Endothelial cell of umbilical vein (primary cell): ENCODE results near the gene KLK2. TPM values are rescaled to one million over a fixed set of nuclear protein-coding genes. Genes with fewer than 3 reads are reported as not detected.

Experiments
- BruUV-seq: library from RNA; stranded (reverse); fragments of 400-500 nt; replicated peaks from 2 replicates; lab custom pipeline; 2021; lab: Mats Ljungman, UMichigan
- CTCF ChIA-PET: fragments of 300-600, 350-600 bp; sonication (Branson Sonifier 250); formaldehyde crosslinking; loops from one replicate; lab custom pipeline; 2021; ENCODE audit warnings: antibody characterized with exemption, inconsistent platforms; lab: Charles Lee
- POLR2A ChIA-PET: fragments of 300-600, 350-600 bp; sonication (Branson Sonifier 250); formaldehyde crosslinking; loops from one replicate; lab custom pipeline; 2021; ENCODE audit warnings: antibody characterized with exemption, inconsistent platforms; lab: Charles Lee
- DNase-seq: peaks from one replicate; pipeline ENCODE4 v3.0.0-alpha.2; 2011; ENCODE audit warnings: low read depth, low spot score
- FAIRE-seq: peaks from 2 replicates; lab custom pipeline; 2011; peaks lifted over from hg19 to GRCh38; lab: Jason Lieb, UNC
- H2AFZ ChIP-seq: 2 replicates; pipeline ENCODE4 v1.6.0; 2012; ENCODE audit warnings: low read depth, low read length, control low read depth, inconsistent platforms
- H3K27ac ChIP-seq: 2 replicates; pipeline ENCODE4 v1.5.1; 2011; ENCODE audit warnings: low read depth, mild to moderate bottlenecking, control low read depth, low read length, moderate library complexity; ENCODE audit not compliant: insufficient read depth
- H3K27me3 ChIP-seq, 2 experiments: 2 replicates each; pipeline versions ENCODE4 v1.6.0 to v1.6.1; 2011; ENCODE audit warnings: low read length in 2 of 2, mixed read lengths in 1 of 2; ENCODE audit not compliant: control insufficient read depth in 2 of 2, insufficient read depth in 2 of 2
- H3K36me3 ChIP-seq, 2 experiments: 2 replicates in 1 of 2; 3 replicates in 1 of 2; pipeline ENCODE4 v1.5.1; 2011; ENCODE audit warnings: low read length in 2 of 2, mild to moderate bottlenecking in 1 of 2, moderate library complexity in 1 of 2; ENCODE audit not compliant: control insufficient read depth in 2 of 2, insufficient read depth in 2 of 2; ENCODE audit errors: extremely low read depth in 1 of 2
- H3K4me1 ChIP-seq: 3 replicates; pipeline ENCODE4 v1.5.1; 2011; ENCODE audit warnings: mild to moderate bottlenecking, low read length; ENCODE audit not compliant: control insufficient read depth, insufficient read depth; ENCODE audit errors: extremely low read depth
- H3K4me2 ChIP-seq: 2 replicates; pipeline ENCODE4 v1.6.1; 2011; ENCODE audit warnings: low read length, control low read depth, mixed read lengths; ENCODE audit not compliant: insufficient read depth
- H3K4me3 ChIP-seq, 3 experiments: fragments of 200-600 bp in 1 of 3; sonication (generic), shearing (Covaris generic) in 1 of 3; replicated peaks in 1 of 3; 2 replicates each; pipeline ENCODE4 v1.5.1; 2011 to 2016; ENCODE audit warnings: control low read depth in 3 of 3, low read length in 3 of 3, mild to moderate bottlenecking in 2 of 3, inconsistent platforms in 1 of 3, low read depth in 1 of 3, moderate library complexity in 1 of 3; ENCODE audit not compliant: insufficient read depth in 1 of 3
- H3K79me2 ChIP-seq: 2 replicates; pipeline ENCODE4 v1.6.0; 2012; ENCODE audit warnings: low read length, inconsistent platforms; ENCODE audit not compliant: control insufficient read depth, insufficient read depth
- H3K9ac ChIP-seq: replicated peaks from 2 replicates; pipeline ENCODE3; 2011; ENCODE audit warnings: low read length, control low read depth; ENCODE audit not compliant: insufficient read depth; ENCODE audit errors: extremely low read depth
- H3K9me1 ChIP-seq: replicated peaks from 3 replicates; pipeline ENCODE4 v1.6.0; 2011; ENCODE audit warnings: mild to moderate bottlenecking, low read length; ENCODE audit not compliant: control insufficient read depth, insufficient read depth; ENCODE audit errors: extremely low read depth
- H3K9me3 ChIP-seq: replicated peaks from 2 replicates; pipeline ENCODE4 v1.5.1; 2012; ENCODE audit warnings: low read length, inconsistent platforms; ENCODE audit not compliant: control insufficient read depth, insufficient read depth
- H4K20me1 ChIP-seq: replicated peaks from 2 replicates; pipeline ENCODE3; 2011; ENCODE audit warnings: mild to moderate bottlenecking, low read length; ENCODE audit not compliant: control insufficient read depth, insufficient read depth; ENCODE audit errors: extremely low read depth
- CTCF ChIP-seq, 2 donors: IDR thresholded peaks; 1 replicate in 1 of 2; 2 replicates in 1 of 2; pipeline ENCODE4 v1.5.1; 2011; ENCODE audit warnings: low read length in 2 of 2, mild to moderate bottlenecking in 2 of 2, moderate library complexity in 2 of 2, control low read depth in 1 of 2, inconsistent platforms in 1 of 2, low read depth in 1 of 2; ENCODE audit not compliant: insufficient read depth in 1 of 2; ENCODE audit errors: extremely low read depth in 1 of 2
- EZH2 ChIP-seq: IDR thresholded peaks from 2 replicates; pipeline ENCODE4 v1.6.1; 2012; ENCODE audit warnings: borderline replicate concordance, low read depth, mild to moderate bottlenecking, moderate library complexity, low read length, inconsistent platforms; ENCODE audit not compliant: severe bottlenecking
- FOS ChIP-seq: IDR thresholded peaks from 2 replicates; pipeline ENCODE4 v1.6.1; 2011; ENCODE audit warnings: mild to moderate bottlenecking, low read length, moderate library complexity, borderline replicate concordance; ENCODE audit not compliant: insufficient read depth
- GATA2 ChIP-seq: IDR thresholded peaks from 2 replicates; pipeline ENCODE4 v1.7.0; 2011; ENCODE audit warnings: low read depth, mild to moderate bottlenecking, moderate library complexity, mixed read lengths, low read length; ENCODE audit not compliant: insufficient read length, insufficient read depth
- JUN ChIP-seq: IDR thresholded peaks from 2 replicates; pipeline ENCODE4 v1.6.1; 2011; ENCODE audit warnings: borderline replicate concordance, low read depth; ENCODE audit not compliant: insufficient read length, insufficient read depth
- MAX ChIP-seq: IDR thresholded peaks from 2 replicates; pipeline ENCODE4 v1.6.1; 2011; ENCODE audit not compliant: insufficient read depth, insufficient read length
- MYC ChIP-seq: IDR thresholded peaks from one replicate; pipeline ENCODE4 v1.6.1; 2011; ENCODE audit warnings: mild to moderate bottlenecking, low read depth, low read length
- POLR2A ChIP-seq: IDR thresholded peaks from 2 replicates; pipeline ENCODE4 v1.6.1; 2012; ENCODE audit warnings: low read depth, mild to moderate bottlenecking, control low read depth, low read length
- POLR2AphosphoS5 ChIP-seq: IDR thresholded peaks from 2 replicates; pipeline ENCODE4 v1.6.1; 2012; ENCODE audit warnings: low read depth, mild to moderate bottlenecking, control low read depth, low read length, moderate library complexity; ENCODE audit not compliant: insufficient read depth
- dilution Hi-C: fragments of 300-500 bp; cut with MboI; formaldehyde crosslinking; loops from one replicate; pipeline ENCODE4 v1.15.0; 2019; ENCODE audit warnings: low sequenced_read_pairs; ENCODE audit not compliant: extremely low pct_ligation_motif_present
- intact Hi-C: fragments of 100-400 bp; cut with micrococcal nuclease; formaldehyde crosslinking; loops from one replicate; pipeline ENCODE4 v1.10.0; 2022
- polyA plus RNA-seq, 4 experiments: library from polyadenylated mRNA; depleted of rRNA in 3 of 4; stranded (reverse) in 3 of 4; unstranded in 1 of 4; fragments of >200 nt; gene quantifications; 2 replicates each; pipeline versions ENCODE4 v1.2.1 to v1.2.3, GENCODE V29; 2011 to 2012; ENCODE audit warnings: missing spikeins in 1 of 4
- total RNA-seq: library from RNA; stranded (reverse); gene quantifications from 2 replicates; pipeline ENCODE4 v1.2.3, GENCODE V29; 2021

The KLK2 gene
- total and polyA plus RNA-seq, 2 donors (not counting 3 experiments of a cell fraction or from before 2014, with no cell fraction given) = not detected

GRCh38 chr19:50830266-50831025 is 42.8 kb upstream of the KLK2 start:
- Histone ChIP-seq H3K9ac (no peak overlapping the region), H4K20me1 (no peaks in the 10 kb centered on the region), H3K36me3 (no peaks in the 10 kb centered on the region), H3K9me1 (no peaks in the 10 kb centered on the region), H3K9me3 (no peaks in the 10 kb centered on the region), H3K4me3 (no peak overlapping the region), H3K27me3 (no peaks in the 10 kb centered on the region), H3K4me2 (no peak overlapping the region), H2AFZ (no peak overlapping the region), H3K4me1 (peaks cover 2% of the 10 kb centered on the region), H3K27ac (no peak overlapping the region), H3K79me2 (no peaks in the 10 kb centered on the region)
- no TSS peak for BruUV-seq
- DNase-seq (no peak), FAIRE-seq (no peak)
- TF ChIP-seq MAX = no peak
- no peak for TF ChIP-seq POLR2A
- TF ChIP-seq MYC = no peak
- no peak for TF ChIP-seq FOS
- TF ChIP-seq GATA2 = no peak
- TF ChIP-seq CTCF (IDR thresholded peaks at IDR 0.05; ENCODE audit: extremely low read depth in 1 of 2, insufficient read depth in 1 of 2, low read depth in 1 of 2, low read length in 2 of 2) = no peak
- no peak for TF ChIP-seq JUN
- no peak for TF ChIP-seq POLR2AphosphoS5
- no peak for TF ChIP-seq EZH2
- POLR2A ChIA-PET = no interaction called here
- dilution Hi-C loops = no loop called here
- intact Hi-C loops = no loop called here
- CTCF ChIA-PET = interaction anchor here (0.5 kb wide), 1 partner anchor 23 kb away, joined by 3 read pairs; no protein-coding TSS in a partner anchor
